ENCODE data around the gene SLC4A4. TPM values are rescaled to one million over a fixed set of nuclear protein-coding genes. Genes with fewer than 3 reads are reported as not detected.

Gene SLC4A4
- total RNA-seq = 0.05 and 0.39 TPM in 2 replicates

- intact Hi-C loops (cut with micrococcal nuclease) = no loop called here
These were observed at the start of gene SLC4A4 for GRCh38 chr4:71338846-71339593. Gene SLC4A4 (plus strand): TSS chr4:71339020.

GRCh38 chr4:71290074-71290473, 48.7 kb upstream of the SLC4A4 start:
- intact Hi-C loops (cut with micrococcal nuclease) = no loop called here

- intact Hi-C loops (cut with micrococcal nuclease) = no loop called here
These were observed 48.3 kb upstream of the SLC4A4 start for GRCh38 chr4:71290476-71290875.

GRCh38 chr4:71292228-71292627, 46.6 kb upstream of the SLC4A4 start:
- intact Hi-C loops (cut with micrococcal nuclease) = no loop called here

- intact Hi-C loops (cut with micrococcal nuclease) = no loop called here
These were observed 45.1 kb upstream of the SLC4A4 start for GRCh38 chr4:71293705-71294104.

- intact Hi-C loops (cut with micrococcal nuclease) = no loop called here
These were observed 44.5 kb upstream of the SLC4A4 start for GRCh38 chr4:71294301-71294700.

GRCh38 chr4:71296945-71297344, 41.9 kb upstream of the SLC4A4 start:
- intact Hi-C loops (cut with micrococcal nuclease) = no loop called here

GRCh38 chr4:71300362-71300761, 38.5 kb upstream of the SLC4A4 start:
- intact Hi-C loops (cut with micrococcal nuclease) = no loop called here

GRCh38 chr4:71300964-71301363, 37.9 kb upstream of the SLC4A4 start:
- intact Hi-C loops (cut with micrococcal nuclease) = no loop called here

GRCh38 chr4:71303287-71303686, 35.5 kb upstream of the SLC4A4 start:
- intact Hi-C loops (cut with micrococcal nuclease) = no loop called here

- intact Hi-C loops (cut with micrococcal nuclease) = no loop called here
These were observed 35.0 kb upstream of the SLC4A4 start for GRCh38 chr4:71303850-71304249.

- intact Hi-C loops (cut with micrococcal nuclease) = no loop called here
These were observed 34.5 kb upstream of the SLC4A4 start for GRCh38 chr4:71304289-71304850.

GRCh38 chr4:71307729-71308128, 31.1 kb upstream of the SLC4A4 start:
- intact Hi-C loops (cut with micrococcal nuclease) = no loop called here

- intact Hi-C loops (cut with micrococcal nuclease) = no loop called here
These were observed 16.4 kb upstream of the SLC4A4 start for GRCh38 chr4:71322425-71322824.

- intact Hi-C loops (cut with micrococcal nuclease) = no loop called here
These were observed 5.5 kb upstream of the SLC4A4 start for GRCh38 chr4:71333368-71333767.

GRCh38 chr4:71333960-71334359, 4.9 kb upstream of the SLC4A4 start:
- intact Hi-C loops (cut with micrococcal nuclease) = no loop called here

GRCh38 chr4:71334465-71334882, 4.3 kb upstream of the SLC4A4 start:
- intact Hi-C loops (cut with micrococcal nuclease) = no loop called here

- intact Hi-C loops (cut with micrococcal nuclease) = no loop called here
These were observed 5.0 kb downstream of the SLC4A4 start for GRCh38 chr4:71343670-71344466.

- intact Hi-C loops (cut with micrococcal nuclease) = no loop called here
These were observed 7.9 kb downstream of the SLC4A4 start for GRCh38 chr4:71346710-71347109.

GRCh38 chr4:71348586-71348985, 9.8 kb downstream of the SLC4A4 start:
- intact Hi-C loops (cut with micrococcal nuclease) = no loop called here

GRCh38 chr4:71355045-71355444, 16.2 kb downstream of the SLC4A4 start:
- intact Hi-C loops (cut with micrococcal nuclease) = no loop called here

- intact Hi-C loops (cut with micrococcal nuclease) = no loop called here
These were observed 17.2 kb downstream of the SLC4A4 start for GRCh38 chr4:71355971-71356370.
